GM18519 (cell line): ENCODE results near the gene LDHAL6B.

ENCODE experiments used
- ATAC-seq: cut with Tn5 transposase; IDR thresholded peaks from one replicate; pipeline ENCODE4 v1.9.1; 2021; ENCODE audit warnings: mild to moderate bottlenecking, moderate library complexity; ENCODE audit not compliant: unreplicated experiment, low FRiP score

Gene LDHAL6B

DNA sequence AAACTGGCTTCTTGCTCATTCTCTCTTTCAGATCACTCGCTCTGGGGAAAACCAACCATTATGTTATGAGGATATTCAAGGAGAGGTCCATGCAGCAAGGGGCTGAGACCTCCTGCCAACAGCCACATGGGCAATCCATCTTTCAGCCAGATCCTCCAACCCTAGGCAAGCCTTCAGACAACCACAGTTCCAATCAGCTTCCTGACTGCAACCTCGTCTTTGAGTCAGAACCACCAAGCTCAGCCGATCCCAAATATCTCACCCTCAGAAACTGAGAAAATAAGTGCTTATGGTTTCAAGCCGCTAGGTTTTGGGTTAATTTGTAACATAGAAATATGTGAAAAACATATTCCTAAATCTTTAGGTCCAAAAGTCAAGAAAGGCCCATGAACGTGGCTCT is 10.3 kb downstream of the LDHAL6B start:
- no peak for ATAC-seq

DNA sequence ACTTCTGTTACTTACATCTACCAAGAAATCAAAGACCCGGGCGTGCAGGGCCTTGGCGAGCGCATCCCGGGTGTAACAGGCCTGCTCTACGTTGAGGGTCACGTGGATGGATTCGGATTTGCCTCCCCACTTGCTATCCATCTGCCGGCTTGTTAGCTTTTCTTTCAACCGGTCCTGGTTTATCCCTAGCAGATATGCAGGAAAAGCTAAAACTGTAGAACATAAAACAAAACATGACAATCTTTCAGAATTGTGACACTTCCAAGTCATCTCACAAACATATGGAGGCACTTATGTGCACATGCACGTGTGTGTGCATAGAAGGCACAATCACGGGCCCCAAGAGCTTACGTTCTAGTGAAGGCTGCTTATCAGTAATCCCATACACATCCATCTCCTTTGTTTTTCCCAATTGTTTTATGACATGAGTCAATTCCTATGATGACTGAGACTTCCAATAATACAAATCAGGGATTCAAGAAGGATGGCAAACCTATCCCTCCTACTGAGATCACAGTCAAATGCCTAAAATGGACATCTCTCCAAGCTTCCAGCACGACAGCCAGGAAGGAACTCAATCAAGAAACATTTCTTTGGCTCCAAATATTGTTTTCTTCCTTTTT is 11.3 kb downstream of the LDHAL6B start:
- no peak for ATAC-seq

DNA sequence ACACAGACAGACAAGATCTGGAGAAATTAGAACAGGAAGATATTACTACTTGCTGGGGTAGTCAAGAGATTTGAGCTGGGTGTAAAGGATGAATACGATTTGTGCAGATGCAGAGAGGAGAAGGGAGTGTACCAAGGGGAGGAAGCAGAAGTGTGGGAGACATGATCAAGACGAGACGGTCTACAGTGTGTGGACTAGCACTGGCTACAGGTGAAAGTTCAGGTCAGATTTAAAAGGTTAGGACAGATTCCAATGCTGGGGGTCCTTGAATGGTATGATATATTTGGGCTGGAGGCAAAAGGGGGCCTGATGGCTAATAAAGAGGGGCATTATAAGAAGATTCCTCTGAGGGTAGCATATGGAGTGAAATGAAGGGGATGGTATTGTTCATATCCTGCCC is 12.1 kb downstream of the LDHAL6B start:
- ATAC-seq: no peak

DNA sequence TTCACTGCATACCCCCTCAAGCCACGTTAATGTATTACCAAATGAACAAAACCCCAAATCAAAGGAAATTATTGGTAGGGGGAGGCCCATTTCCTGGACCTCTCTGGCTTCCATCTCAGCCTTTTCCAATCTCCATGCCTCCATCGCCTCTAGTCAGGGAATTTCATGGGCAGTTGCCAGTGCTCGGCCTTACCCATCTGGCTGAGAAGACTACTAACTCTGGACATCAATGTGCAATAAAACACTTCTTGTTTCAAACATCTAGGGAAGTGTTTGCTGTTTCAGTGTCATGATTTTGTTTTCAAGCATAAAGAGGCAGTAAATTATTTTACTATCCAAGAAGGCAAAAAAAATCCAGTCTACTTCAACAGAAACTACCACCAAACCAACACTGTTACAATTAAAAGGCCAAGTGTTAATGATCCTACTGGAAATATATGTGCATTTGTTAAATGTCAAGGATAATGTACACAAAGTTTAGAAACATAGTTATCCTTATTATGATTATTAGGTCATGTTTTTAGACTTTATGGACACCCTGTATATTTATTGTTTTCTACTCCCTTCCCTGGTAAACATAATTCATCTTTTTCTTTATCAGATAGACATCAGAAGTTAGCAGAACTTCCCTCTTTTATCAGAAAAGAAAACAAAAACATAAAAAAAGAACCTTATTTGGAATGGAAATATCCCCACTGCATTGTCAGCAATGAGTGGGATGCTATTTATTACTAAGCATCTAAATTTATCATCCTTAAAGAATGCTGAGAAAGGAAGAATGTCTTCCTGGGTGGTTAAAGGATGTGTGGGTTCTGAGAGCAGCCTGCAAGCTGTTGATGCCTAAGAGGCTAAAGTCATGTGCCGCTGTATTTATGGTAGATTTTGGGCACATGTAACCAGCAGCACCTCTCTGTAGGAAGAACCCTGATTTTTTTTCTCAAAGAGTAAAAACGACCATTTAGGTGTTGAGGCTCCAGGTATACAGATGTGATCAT is 15.2 kb downstream of the LDHAL6B start:
- no peak for ATAC-seq

DNA sequence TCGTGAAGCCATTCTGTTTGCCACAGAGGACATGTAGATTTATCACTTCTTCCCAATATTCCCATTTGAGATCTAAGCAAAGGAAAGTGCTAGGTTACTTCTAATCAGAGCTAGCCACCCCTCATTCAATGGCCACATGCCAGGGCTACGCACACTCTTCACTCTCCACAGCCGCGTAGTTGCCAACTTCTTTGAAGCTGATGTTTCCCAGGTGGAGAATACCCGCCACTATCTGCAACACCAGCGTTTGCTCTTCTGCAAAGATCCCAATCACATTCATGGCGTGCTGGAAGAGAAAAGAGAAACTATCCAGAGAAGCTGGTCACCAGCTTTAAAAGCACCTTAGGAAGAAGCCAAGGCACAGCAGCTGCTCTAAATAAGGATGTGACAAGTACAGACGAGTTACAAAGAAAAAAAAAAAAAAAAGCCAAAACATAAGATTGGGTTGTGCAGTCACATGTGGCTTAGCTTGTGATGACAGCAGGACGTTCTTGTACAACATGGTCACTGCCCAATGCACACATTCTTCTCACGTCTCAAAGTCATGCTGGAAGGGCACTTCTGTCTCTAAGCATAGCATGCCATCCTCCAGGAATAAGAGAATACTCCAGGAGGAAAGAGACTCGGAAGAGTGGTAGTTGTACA is 16.4 kb downstream of the LDHAL6B start:
- no peak for ATAC-seq

DNA sequence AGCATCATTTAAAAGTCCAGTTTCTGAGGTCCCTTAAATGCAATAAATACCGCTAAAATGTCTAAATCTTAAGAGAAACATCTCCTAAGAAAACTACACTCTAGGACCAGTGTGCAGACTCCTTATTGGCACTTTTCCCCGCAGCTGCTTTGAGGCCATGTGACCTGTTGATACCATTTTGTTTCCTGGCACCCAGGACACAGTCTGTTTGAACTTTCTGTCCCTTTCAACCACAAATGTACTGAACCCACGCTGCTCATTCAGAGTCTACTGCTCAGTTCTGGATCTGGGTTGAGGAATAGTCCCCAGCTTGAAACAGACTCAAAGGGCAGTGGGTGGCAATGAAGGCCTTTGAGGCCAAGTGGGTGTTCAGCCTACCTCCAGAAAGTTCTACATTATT is 17.1 kb downstream of the LDHAL6B start:
- ATAC-seq: no peak

DNA sequence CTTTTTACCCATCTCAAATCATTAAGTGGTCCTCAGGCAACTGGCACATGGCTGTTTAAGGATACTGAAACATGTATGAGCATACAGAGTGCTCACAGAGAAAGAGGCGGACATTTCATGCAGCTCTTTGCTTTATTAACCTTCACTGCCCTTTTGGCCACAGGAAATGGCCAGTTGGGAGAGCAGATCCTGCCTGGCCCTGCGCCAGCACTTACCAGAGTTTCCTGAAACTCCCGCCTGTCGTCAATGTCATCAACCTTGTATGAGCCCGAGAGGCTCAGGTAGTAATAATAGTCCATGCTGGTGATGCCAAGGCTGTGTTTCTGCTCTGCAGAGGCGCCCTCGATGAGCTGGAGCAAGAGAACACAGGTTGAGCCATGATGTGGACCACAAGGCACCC is 17.8 kb downstream of the LDHAL6B start:
- ATAC-seq: no peak

DNA sequence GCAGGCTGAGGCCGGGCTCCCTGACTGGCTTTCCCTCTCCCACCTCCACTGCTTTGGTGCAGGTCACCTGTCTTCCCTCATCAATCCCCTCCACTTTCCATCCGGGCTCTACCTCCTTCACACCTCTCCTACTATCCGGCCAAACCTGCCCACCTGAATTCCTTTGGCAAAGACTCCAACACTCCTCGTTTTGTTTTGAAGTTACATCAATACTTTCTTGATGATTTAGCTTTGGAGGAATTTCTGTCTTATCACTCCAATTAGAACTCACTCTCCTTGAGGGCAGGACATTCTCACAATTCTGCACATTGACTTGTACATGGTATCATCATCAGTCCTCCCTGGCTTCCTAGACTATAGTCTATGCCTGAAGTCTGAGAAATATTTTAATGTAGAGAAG is 20.4 kb downstream of the LDHAL6B start:
- no peak for ATAC-seq

DNA sequence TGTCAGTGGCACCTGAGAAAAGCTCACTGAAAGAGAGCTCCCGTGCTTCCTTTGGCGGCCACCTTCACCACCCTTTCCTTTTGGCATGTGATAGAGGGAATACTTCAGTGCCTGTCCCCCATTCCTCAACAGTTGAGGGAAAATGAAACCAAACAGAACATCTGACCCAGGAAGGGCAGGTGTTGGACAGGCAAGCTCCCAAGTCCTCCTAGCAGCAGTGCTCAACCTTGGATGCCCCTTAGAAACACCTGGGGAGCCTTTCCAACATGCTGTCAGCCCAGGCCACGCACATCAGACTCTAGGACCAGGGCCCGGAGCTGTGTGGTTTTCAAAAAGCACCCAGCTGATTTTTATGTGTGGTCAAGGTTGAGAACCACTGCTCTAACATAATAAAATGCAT is 22.4 kb downstream of the LDHAL6B start:
- ATAC-seq: no peak

DNA sequence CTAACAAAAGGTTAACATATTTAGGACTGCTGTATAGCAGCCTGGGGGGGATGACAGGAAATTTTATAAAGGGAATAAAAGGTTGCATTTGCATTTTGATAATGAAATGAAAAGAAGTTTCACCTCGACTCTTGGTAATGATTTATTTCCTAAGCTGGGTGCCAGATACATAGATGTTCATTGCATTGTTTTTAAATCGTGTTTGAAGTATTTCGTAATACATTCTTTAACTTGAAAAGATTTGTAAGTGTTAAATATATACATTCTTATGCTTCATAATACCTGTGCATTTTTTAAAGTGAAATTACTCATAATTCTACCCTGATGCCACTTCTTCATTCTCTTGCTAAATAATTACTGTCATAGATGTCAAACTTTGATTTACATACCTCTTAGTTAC is 22.8 kb downstream of the LDHAL6B start:
- no peak for ATAC-seq

DNA sequence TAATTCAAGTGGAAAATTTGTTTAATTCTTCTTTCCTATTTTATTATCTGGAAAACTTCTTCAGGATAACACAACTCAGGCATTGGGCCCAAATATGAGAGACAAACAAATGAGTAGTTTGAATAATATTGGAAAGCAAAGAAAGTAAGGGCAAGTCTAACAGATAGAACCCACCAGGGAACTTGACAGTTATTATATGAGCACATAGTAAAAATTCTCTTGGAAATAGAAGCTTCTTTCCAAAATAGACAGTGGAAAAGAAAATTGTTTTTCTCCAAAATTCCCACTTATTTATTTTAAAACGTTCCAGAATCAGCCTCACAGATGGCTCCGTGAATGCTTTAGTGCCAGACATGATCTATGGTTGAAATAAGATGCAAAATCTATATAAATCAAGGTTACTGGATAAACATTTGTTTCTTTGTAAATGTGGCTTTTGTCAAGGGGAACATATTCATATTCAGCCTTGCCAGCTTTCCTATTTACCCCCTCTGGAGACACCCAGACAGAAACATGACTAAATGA is 23.9 kb downstream of the LDHAL6B start:
- ATAC-seq: no peak

DNA sequence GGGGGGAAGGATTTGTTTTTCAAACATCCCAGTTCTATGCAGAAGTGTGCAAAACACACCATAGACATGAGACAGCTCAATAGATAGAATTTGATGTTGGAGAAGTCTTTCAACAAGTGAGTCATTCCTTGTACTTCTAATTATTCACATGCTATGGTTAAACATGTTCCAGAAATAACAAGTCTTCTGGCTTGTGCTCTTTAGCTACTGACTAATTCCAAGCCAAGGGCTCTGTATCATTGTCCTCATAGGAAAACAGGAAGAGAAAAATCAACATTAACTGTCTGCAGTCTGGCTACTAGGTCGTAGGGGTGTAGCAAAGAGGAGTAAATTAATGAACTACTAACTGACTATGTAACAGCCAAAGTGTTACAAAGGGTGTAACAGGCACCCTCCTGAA is 25.8 kb downstream of the LDHAL6B start:
- ATAC-seq: no peak

DNA sequence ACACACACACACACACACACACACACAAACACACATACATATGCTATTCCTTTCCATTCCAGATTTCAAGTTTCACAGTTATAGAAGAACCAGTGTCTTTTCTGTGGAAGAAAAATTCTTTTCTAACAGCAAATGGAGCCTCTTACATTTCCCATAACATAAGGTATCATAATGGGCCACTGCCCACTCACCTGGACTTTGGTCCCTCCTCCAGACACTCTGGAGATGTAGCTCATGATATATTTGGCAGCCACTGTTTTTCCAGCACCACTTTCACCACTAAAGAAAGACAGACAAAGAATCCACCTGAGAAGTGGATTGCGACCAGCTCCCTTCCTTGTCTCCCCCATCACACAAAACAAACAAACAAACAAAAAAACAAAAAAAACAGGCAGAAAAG is 29.8 kb downstream of the LDHAL6B start:
- no peak for ATAC-seq

DNA sequence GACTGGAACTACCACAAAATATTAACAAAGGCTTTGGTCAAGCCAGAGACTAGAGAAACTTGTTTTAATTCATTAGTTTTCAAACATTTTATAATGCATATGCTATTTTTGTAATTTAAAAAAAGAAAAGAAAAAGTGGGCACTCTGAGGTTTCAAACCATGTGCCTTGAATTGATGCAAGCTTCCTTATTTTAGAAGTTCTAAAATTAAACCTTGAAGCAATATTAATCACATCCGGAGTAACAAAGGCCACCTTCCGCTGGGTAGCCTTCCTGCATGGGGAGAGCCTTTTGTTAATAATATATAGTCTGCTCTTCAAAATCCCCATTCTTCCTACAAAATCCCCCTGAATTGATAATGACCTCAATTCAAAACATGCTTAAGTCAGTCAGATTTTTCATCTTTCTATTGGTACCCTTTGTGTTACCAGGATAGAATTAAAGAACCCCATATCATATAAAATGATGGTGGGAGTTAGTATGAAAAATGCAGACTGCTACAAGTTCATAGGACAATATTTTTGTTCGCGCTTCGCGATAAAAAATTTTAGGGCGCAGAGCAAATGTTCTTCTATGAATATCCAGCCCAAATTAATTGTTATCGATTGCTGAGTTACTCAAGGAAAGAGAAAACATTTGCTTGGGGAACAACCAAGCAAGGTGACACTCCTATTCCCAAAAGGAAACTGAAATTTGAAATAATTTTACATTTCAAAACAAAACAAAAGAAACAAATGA is 30.6 kb downstream of the LDHAL6B start:
- peak; percentile 42 for ATAC-seq

DNA sequence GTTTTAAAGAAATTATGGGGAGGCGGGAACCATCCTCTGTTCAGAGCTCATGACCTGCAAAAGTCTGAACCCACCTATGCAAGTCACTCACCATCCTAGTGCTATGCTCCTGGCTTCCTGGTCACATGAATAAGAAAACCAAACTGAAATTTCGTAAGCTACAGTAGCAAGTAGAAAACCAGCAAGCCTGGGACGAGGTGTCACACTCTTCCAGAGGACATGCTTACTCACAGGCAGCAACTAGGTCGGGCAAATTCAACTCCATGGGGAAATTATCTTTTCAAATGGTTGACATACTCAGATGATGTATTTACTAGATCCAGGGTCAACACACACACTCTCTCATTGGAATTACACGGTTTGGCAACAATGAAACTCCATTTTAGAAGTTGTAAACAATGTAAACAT is 31.3 kb downstream of the LDHAL6B start:
- no peak for ATAC-seq

DNA sequence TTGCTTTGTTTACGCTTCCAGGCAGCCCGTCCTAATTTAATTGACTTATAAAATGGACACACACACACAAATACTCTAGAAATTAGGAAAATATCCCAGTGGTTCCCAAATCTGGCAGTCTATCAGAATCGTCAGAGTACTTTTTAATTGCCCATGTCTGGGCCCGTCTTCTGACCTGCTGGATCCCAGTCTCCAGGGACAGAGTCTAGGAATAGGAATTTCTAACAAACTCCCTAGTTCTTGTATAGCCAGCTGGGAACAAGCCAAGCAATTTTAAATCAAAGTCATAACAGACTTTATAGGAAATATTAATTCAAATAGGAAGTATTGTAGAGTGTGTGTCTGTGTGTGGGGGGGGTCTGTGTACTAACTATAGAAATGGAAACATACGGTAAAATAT is 33.4 kb downstream of the LDHAL6B start:
- no peak for ATAC-seq

DNA sequence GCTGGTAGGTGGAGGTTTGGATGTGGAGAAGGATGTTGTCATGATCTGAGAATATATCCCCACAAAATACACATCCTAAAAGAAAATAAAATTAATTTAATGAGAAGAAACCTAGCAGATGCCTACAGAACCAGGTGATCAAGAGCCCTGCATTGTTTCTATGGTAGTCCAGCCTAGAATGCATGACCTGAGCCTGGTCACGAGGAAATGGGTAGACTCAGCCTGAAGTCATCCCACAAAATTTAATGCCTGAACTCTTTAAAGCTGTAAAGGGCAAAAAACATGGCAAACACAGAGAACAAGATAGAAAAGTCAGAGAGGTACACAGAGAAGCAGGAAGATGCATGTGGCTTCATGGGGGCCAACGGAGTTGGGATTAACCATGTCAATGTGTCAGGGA is 36.0 kb downstream of the LDHAL6B start:
- ATAC-seq: no peak

DNA sequence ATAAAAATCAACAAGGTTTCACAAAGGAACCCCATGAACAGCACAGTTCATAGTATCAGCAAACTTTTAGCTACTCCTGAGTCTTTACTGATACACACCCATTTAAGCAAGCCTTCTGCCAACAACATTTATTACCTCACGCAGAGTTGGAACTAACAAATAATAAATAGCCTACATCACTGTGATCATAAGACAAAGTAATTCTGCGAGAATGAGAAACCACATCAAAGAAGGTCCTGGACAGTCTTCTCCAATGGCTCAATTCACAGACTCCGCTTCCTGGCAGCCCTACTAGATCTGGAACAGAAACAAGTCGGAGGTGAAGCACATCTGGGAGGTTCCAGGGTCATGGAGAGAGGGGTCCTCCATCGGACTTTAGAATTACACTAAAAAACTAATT is 37.0 kb downstream of the LDHAL6B start:
- no peak for ATAC-seq

DNA sequence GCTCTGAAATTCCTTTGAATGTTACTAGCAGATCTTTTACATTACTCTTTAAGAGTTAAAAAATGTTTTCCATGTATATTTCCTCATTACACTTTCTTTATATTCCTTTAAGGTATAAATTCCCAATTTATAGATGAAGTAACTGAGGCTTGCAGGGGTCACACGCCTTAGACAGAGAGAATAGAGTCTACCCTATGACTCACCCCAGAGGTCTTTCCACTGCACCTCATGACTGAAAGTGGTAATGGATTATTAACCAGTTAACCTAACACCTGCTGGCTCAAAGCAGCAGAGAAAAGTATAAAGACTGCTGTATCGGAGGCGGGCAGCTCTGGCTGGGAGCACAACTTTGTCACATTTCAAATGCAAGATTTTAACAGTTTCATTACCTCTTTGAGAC is 37.7 kb downstream of the LDHAL6B start:
- peak; percentile 61 for ATAC-seq

DNA sequence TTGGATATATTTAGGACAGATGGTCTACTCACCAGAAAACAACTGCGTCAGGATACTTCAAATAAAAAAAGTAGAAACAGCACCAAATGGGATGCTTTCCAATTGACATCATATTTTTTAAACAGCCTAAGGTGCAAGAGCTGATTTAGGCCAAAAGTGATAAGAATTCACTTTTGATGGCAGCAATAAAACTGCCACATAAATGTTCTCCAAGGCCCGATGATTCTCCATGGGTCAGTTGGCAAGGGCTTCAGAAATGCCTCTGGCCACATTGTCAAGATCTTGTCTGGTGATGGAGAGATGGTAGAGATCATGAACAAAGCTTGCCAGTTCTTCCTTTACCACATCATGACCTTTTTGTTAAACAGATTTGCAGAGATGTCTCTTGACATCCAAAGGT is 38.9 kb downstream of the LDHAL6B start:
- ATAC-seq: no peak

DNA sequence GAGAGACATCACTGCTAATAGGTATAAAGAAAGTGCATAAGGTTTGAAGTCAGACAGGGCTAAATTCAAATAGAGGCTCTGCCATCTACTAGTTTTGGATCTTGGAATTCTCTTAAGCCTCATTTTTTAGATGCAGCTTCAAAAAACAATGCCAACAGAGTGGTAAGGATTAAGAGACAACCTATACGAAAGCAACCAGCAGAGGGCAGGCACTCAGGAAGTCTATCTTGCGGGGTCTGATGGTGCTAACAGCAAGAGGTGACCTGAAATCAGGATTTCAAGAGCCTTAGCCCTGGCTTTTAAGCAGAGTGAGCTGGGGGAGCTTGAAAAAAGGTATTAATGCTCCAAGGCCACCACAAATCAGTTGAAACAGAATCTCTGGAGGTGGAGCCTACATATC is 40.7 kb downstream of the LDHAL6B start:
- no peak for ATAC-seq
